Endodermal cell (in vitro differentiated cells): Measurements from ENCODE around the gene RBBP8. TPM values are rescaled to one million over a fixed set of nuclear protein-coding genes. Genes with fewer than 3 reads are reported as not detected.

Experiments
- DNase-seq: peaks from one replicate; pipeline ENCODE4 v3.0.0-alpha.2; 2017
- H3K27ac ChIP-seq: 2 replicates; pipeline ENCODE4 v1.5.1; 2013; ENCODE audit warnings: mild to moderate bottlenecking, low read depth, low read length, moderate library complexity
- H3K27me3 ChIP-seq: 2 replicates; pipeline ENCODE4 v1.6.1; 2013; ENCODE audit warnings: mild to moderate bottlenecking, low read length, moderate library complexity; ENCODE audit not compliant: insufficient read depth, control insufficient read depth, poor library complexity, severe bottlenecking
- H3K36me3 ChIP-seq: 2 replicates; pipeline ENCODE4 v1.7.0; 2013; ENCODE audit warnings: mild to moderate bottlenecking, low read length, moderate library complexity; ENCODE audit not compliant: control insufficient read depth, insufficient read depth
- H3K4me1 ChIP-seq: one replicate; pipeline ENCODE4 v1.7.0; 2013; ENCODE audit warnings: low read length; ENCODE audit not compliant: control insufficient read depth, insufficient read depth
- H3K4me3 ChIP-seq: 2 replicates; pipeline ENCODE4 v1.5.1; 2013; ENCODE audit warnings: mild to moderate bottlenecking, low read length, moderate library complexity
- H3K9ac ChIP-seq: 2 replicates; pipeline ENCODE4 v1.6.1; 2013; ENCODE audit warnings: mild to moderate bottlenecking, low read length, moderate library complexity; ENCODE audit not compliant: poor library complexity, severe bottlenecking; ENCODE audit errors: extremely low read depth
- H3K9me3 ChIP-seq: 2 replicates; pipeline ENCODE4 v1.6.1; 2013; ENCODE audit warnings: mild to moderate bottlenecking, low read length, moderate library complexity; ENCODE audit not compliant: control insufficient read depth
- H3K27ac Mint-ChIP-seq: 2 replicates; pipeline ENCODE4 v1.8.0; 2020; ENCODE audit warnings: mixed read lengths
- H3K27me3 Mint-ChIP-seq: 2 replicates; pipeline ENCODE4 v1.8.0; 2021; ENCODE audit warnings: mild to moderate bottlenecking, mixed read lengths; ENCODE audit not compliant: insufficient read depth
- H3K36me3 Mint-ChIP-seq: 2 replicates; pipeline ENCODE4 v1.8.0; 2020; ENCODE audit warnings: low read depth, mixed read lengths
- H3K4me1 Mint-ChIP-seq: 2 replicates; pipeline ENCODE4 v1.8.0; 2020; ENCODE audit warnings: mixed read lengths
- H3K4me3 Mint-ChIP-seq: 2 replicates; pipeline ENCODE4 v1.8.0; 2020; ENCODE audit warnings: mild to moderate bottlenecking, moderate library complexity, mixed read lengths
- H3K9me3 Mint-ChIP-seq: 2 replicates; pipeline ENCODE4 v1.8.0; 2020; ENCODE audit warnings: mild to moderate bottlenecking, mixed read lengths
- CTCF ChIP-seq: fragments of 200-600 bp; sonication (generic); conservative IDR thresholded peaks from 2 replicates; pipeline ENCODE4 v1.5.0; 2021; ENCODE audit warnings: antibody characterized with exemption, mild to moderate bottlenecking
- WGBS, 2 experiments: methylation state at CpG; one replicate each; pipeline versions ENCODE4 v1.1.5 to v1.1.7; 2013; ENCODE audit warnings: missing lambda C conversion rate in 2 of 2, mixed read lengths in 1 of 2; ENCODE audit not compliant: insufficient coverage in 1 of 2, insufficient read length in 1 of 2; 5-methylcytosine and 5-hydroxymethylcytosine counted together
- total RNA-seq, 2 donors: library from RNA; stranded (reverse); fragmentation: NEBNext Ultra II Directional in 1 of 2; extraction: Animal tissue kit (Norgen Biotek cat#: 25700) in 1 of 2; gene quantifications; 2 replicates in 1 of 2; 3 replicates in 1 of 2; pipeline ENCODE4 v1.2.1, GENCODE V29; 2021

RBBP8 gene
- total RNA-seq, 2 donors from 2014 or later = 44.3 to 55.5 TPM

- no peak overlapping the region for H3K9ac ChIP-seq
- no peaks in the 10 kb centered on the region for H3K4me1 ChIP-seq
- Mint-ChIP-seq H3K27ac (no peak overlapping the region), H3K9me3 (peaks cover 19% of the 10 kb centered on the region), H3K4me3 (no peak overlapping the region), H3K4me1 (no peaks in the 10 kb centered on the region), H3K36me3 (no peaks in the 10 kb centered on the region), H3K27me3 (no peaks in the 10 kb centered on the region)
- WGBS, 2 experiments = 83 to 90% methylated on average over 7 to 9 of the region's 9 CpGs
- H3K27me3 ChIP-seq = no peaks in the 10 kb centered on the region
- H3K9me3 ChIP-seq = peaks cover 9% of the 10 kb centered on the region
- H3K36me3 ChIP-seq = no peaks in the 10 kb centered on the region
- TF ChIP-seq CTCF = peak; percentile 54
- DNase-seq = peak; percentile 54
- no peak overlapping the region for H3K4me3 ChIP-seq
- H3K27ac ChIP-seq = no peak overlapping the region
These were observed 126.7 kb downstream of the RBBP8 start for GRCh38 chr18:23059541-23060465.

- H3K4me3 ChIP-seq = no peak overlapping the region
- Mint-ChIP-seq H3K36me3 (no peaks in the 10 kb centered on the region), H3K9me3 (peaks cover 19% of the 10 kb centered on the region), H3K27me3 (no peaks in the 10 kb centered on the region), H3K27ac (no peak overlapping the region), H3K4me1 (no peaks in the 10 kb centered on the region), H3K4me3 (no peak overlapping the region)
- DNase-seq = no peak
- peaks cover 9% of the 10 kb centered on the region for H3K9me3 ChIP-seq
- H3K27me3 ChIP-seq = no peaks in the 10 kb centered on the region
- H3K27ac ChIP-seq = no peak overlapping the region
- no peaks in the 10 kb centered on the region for H3K36me3 ChIP-seq
- TF ChIP-seq CTCF = no peak
- H3K9ac ChIP-seq = no peak overlapping the region
- no peaks in the 10 kb centered on the region for H3K4me1 ChIP-seq
- WGBS, 2 experiments = 100% methylated on average over 1 of the region's 1 CpG; no CpG with 5 or more reads in 1 of the 2 experiments
These were observed 128.9 kb downstream of the RBBP8 start for GRCh38 chr18:23062011-23062410.

- DNase-seq = no peak
- Mint-ChIP-seq H3K4me1 (no peaks in the 10 kb centered on the region), H3K4me3 (no peak overlapping the region), H3K36me3 (no peaks in the 10 kb centered on the region), H3K27ac (no peak overlapping the region), H3K27me3 (no peaks in the 10 kb centered on the region), H3K9me3 (peaks cover 19% of the 10 kb centered on the region)
- Histone ChIP-seq H3K27ac (no peak overlapping the region), H3K9me3 (peaks cover 9% of the 10 kb centered on the region), H3K4me3 (no peak overlapping the region), H3K9ac (no peak overlapping the region), H3K4me1 (no peaks in the 10 kb centered on the region), H3K36me3 (no peaks in the 10 kb centered on the region), H3K27me3 (no peaks in the 10 kb centered on the region)
- TF ChIP-seq CTCF = no peak
- 89 to 97% methylated on average over 5 to 6 of the region's 6 CpGs for WGBS, 2 experiments
These were observed 130.4 kb downstream of the RBBP8 start for GRCh38 chr18:23063502-23063901.
